Esophagus muscularis mucosa (tissue), 3 donors: ENCODE results near the gene LAMB1.

Source experiments
- CTCF ChIP-seq, 3 experiments: fragments of 200-600 bp in 2 of 3; fragments of 450-650 bp in 1 of 3; sonication (generic) in 2 of 3; IDR thresholded peaks; one replicate each; pipeline ENCODE4 v1.5.1; 2017 to 2019; ENCODE audit warnings: antibody characterized with exemption in 3 of 3, mild to moderate bottlenecking in 2 of 3, moderate library complexity in 1 of 3
- POLR2AphosphoS5 ChIP-seq, 2 donors: sonication (generic); formaldehyde crosslinking; IDR thresholded peaks; one replicate each; pipeline ENCODE4 v1.6.1; 2017; ENCODE audit warnings: antibody characterized with exemption in 2 of 2

- TF ChIP-seq CTCF (IDR thresholded peaks at IDR 0.05), result no peak
- no peak for TF ChIP-seq POLR2AphosphoS5 (IDR thresholded peaks at IDR 0.05)
Observed at GRCh38 chr7:107998150-107998549, 4.8 kb downstream of the LAMB1 start.
